GM19035 (cell line): Measurements from ENCODE around the gene FHL1.
"Not testable (repeated sequence)": the region's sequence is repeated elsewhere in the genome, so short reads cannot be mapped to it uniquely, and the experiment has no call there.

Experiments
- ATAC-seq: cut with Tn5 transposase; IDR thresholded peaks from one replicate; pipeline ENCODE4 v1.9.1; 2021; ENCODE audit not compliant: unreplicated experiment

The FHL1 gene

GRCh38 chrX:136206916-136207315, 59.6 kb downstream of the FHL1 start:
- no peak for ATAC-seq

GRCh38 chrX:136207546-136207945, 60.2 kb downstream of the FHL1 start:
- ATAC-seq: no peak

GRCh38 chrX:136209016-136209738, 61.8 kb downstream of the FHL1 start:
- no peak for ATAC-seq

DNA sequence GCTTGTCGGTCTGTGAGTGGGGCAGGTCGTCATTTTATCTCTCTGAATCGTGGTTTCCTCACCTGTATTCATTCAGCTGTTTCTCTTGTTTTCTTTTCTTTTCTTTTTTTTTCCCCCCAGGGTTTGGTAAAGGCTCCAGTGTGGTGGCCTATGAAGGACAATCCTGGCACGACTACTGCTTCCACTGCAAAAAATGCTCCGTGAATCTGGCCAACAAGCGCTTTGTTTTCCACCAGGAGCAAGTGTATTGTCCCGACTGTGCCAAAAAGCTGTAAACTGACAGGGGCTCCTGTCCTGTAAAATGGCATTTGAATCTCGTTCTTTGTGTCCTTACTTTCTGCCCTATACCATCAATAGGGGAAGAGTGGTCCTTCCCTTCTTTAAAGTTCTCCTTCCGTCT, 62.4 kb downstream of the FHL1 start:
- no peak for ATAC-seq

DNA sequence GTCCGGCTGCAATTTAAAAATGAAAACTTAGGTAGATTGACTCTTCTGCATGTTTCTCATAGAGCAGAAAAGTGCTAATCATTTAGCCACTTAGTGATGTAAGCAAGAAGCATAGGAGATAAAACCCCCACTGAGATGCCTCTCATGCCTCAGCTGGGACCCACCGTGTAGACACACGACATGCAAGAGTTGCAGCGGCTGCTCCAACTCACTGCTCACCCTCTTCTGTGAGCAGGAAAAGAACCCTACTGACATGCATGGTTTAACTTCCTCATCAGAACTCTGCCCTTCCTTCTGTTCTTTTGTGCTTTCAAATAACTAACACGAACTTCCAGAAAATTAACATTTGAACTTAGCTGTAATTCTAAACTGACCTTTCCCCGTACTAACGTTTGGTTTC, 62.9 kb downstream of the FHL1 start:
- ATAC-seq: no peak

DNA sequence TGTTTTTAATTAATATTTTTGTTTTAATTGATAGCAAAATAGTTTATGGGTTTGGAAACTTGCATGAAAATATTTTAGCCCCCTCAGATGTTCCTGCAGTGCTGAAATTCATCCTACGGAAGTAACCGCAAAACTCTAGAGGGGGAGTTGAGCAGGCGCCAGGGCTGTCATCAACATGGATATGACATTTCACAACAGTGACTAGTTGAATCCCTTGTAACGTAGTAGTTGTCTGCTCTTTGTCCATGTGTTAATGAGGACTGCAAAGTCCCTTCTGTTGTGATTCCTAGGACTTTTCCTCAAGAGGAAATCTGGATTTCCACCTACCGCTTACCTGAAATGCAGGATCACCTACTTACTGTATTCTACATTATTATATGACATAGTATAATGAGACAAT, 63.5 kb downstream of the FHL1 start:
- no peak for ATAC-seq

DNA sequence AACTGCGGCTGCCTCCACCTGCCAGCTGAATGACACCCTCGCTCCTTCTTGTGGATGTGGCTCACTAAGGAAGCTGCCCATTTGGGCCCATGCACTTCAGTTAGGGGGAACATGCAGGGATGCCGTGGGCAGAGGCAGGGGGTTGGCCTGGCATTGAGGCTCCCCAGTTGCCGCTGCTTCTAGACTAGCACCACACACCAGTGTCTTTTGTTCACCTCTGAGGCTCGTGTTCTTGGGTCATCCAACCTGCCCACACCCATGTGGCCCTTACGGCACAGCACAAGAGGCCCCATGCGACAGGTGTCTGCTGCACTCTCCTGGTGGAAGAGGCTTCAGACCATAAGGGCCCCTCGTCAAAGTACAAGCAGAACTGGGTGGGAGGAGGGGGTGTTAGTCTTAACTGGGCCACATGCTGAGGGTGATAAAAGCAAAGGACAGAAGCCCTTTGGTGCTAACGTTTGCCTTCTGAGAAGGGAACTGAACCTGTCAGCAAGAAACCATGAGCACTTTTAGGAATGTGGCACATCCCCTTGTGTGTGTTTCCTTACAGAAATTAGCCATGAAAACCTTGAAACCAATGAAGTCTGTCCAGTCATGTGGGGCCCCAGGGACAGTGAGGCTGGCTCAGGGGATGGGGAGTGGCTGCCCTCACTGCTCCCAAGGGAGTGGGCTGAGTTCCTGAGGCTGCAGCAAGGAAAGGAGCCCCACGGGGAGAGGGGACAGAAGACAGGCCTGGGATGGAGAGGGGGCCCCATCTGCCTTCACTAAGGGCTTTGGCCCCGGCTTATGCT, 64.6 kb downstream of the FHL1 start:
- ATAC-seq: no peak

DNA sequence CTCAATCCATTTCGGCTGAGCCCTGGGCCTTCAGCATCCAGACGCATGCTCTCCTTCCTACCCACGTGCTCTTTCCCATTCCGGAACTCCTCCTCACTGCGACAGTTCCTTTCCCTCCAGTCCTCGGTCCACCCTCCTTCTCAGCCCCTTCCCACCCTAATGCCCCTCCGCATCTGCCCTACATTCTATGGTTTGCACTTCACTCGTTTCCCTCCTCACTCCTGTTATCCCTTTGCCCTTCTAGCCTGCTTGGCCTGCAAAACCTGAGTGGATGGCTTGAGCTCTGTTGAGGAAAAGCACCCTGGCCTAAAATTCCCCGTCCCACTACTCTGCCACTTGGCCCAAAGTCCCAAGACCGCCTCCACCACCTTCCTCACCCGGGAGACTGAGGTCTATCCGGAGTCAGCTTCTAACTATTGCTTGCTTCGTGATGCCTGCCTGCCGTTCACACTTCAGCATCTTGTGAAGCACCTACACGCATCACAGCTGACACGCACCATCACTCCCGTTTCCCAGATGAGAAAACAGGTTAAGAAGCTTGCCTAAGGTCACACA, 65.3 kb downstream of the FHL1 start:
- ATAC-seq: no peak

DNA sequence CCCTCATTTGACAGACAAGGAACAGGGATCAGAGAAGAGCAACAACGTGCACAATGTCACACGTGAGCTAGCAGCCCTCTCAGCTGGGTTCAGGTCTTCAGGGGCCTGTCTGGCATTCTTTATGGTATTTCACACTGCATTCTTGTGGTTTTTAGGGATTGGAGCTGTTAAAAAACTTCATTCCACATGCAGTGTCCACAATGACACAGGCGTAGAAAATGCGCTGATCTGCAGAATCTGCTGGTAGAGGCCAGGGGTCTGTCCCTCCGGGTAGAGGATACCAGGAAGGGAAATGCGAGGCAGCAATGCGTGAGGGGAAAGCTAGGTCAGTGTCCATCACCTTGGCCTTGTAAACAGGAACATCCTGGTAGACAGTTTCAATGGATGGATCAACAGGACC, 67.2 kb downstream of the FHL1 start:
- ATAC-seq: no peak

GRCh38 chrX:136215559-136215958, 68.2 kb downstream of the FHL1 start:
- no peak for ATAC-seq

GRCh38 chrX:136219893-136220292, 72.6 kb downstream of the FHL1 start:
- ATAC-seq: no peak

- no peak for ATAC-seq
These were observed 73.2 kb downstream of the FHL1 start for GRCh38 chrX:136220540-136220939.

DNA sequence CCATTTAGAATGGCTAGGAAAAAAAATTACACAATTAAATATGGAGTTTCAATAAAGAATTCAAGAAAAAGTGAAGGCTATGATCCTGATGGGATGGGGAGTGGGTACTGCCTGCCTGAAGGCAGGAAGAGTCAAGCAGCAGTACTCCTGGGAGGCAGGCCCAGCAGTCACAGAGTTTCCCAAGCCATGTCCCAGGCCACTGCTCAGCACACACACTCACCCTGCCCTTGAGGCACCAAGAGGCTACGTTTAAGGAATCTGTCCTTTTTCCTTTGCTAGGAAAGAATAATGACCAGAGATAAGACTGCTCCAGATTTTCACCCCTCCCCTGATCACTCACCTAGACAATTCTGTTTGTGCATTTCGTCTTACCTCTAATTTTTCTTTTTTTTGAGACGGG, 73.6 kb downstream of the FHL1 start:
- ATAC-seq: no peak

DNA sequence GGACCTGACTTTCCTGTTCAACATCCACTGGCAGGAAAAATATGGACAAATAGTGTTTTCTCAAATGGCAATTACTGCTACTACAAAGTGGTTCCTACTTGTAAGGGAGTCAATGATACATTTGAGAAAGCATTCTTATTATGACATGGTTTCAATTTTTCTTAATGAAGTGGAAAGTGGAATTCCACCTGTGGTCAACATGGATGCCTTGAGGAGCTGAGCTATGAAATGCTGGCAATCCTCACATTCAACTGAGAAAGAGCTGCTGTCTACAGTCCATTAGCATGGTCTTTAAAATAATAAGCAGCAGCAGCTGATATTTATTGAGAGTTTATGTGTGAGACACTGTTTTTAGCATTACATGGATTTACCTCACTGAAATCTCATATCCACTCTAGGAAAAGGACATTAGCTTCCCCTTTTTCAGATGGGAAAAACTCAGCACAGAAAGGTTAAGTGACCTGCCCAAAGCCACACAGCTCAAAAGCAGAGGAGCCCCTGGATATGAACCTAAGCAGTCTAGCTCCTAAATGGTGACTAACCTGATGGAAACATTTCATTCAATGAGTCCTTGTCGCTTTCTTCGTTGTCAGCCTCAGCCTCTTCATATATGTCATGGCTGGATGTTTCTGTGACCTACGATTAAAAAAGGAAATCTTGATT, 74.6 kb downstream of the FHL1 start:
- no peak for ATAC-seq

GRCh38 chrX:136227074-136227473, 79.7 kb downstream of the FHL1 start:
- no peak for ATAC-seq

- ATAC-seq: no peak
These were observed 80.9 kb downstream of the FHL1 start for GRCh38 chrX:136227948-136228838.

GRCh38 chrX:136228839-136229207, 81.5 kb downstream of the FHL1 start:
- no peak for ATAC-seq

DNA sequence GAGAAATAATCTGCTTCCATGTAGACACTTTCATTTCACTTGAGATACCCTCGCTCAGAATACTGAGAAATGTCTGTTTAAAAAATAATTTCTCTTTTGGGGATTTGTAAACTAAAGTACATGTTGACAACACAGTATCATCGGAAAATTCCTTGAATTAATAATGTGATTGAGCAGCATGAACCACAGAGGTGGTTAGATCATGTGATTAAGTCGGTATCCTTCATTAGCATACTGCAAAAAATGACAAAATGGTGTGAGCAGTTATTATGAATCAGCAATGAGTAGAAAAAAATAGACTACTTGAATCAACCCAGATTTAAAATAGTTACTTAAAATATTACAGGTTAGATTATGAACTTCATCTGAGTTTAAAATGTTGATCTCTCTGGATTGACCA, 89.7 kb downstream of the FHL1 start:
- ATAC-seq: no peak

DNA sequence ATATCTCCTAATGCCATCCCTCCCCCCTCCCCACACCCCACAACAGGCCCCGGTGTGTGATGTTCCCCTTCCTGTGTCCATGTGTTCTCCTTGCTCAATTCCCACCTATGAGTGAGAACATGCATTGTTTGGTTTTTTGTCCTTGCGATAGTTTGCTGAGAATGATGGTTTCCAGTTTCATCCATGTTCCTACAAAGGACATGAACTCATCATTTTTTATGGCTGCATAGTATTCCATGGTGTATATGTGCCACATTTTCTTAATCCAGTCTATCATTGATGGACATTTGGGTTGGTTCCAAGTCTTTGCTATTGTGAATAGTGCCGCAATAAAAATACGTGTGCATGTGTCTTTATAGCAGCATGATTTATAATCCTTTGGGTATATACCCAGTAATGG, 90.5 kb downstream of the FHL1 start:
- ATAC-seq: not testable (repeated sequence)

DNA sequence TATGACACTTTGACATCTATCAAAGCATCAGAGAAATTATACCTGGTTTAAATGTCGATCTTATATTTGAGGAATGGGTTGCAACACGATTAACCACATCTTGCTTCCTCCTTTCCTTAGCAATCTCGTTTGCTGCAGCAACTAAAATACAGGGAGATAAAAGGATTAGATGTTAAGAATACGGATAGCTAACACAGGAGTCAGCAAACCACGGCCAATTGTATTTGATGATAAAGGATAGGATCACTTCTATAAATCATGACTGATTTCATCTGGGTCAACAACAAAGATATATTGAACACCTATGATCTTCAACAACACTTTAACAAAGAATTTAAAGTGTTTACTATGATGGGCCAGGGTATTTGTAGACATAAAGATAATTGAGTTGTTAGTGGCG, 98.9 kb downstream of the FHL1 start:
- no peak for ATAC-seq
